GM12873 (cell line): ENCODE measurements around the gene ZBTB42.

Experiments used
- TF ChIP-seq, protein P1 (sequence below): IDR thresholded peaks from 2 replicates; pipeline ENCODE4 v1.5.1; 2012; ENCODE audit warnings: low read depth, mild to moderate bottlenecking, moderate library complexity, low read length, control low read depth; ENCODE audit not compliant: insufficient read depth; ENCODE audit errors: missing control alignments

The ZBTB42 gene

DNA sequence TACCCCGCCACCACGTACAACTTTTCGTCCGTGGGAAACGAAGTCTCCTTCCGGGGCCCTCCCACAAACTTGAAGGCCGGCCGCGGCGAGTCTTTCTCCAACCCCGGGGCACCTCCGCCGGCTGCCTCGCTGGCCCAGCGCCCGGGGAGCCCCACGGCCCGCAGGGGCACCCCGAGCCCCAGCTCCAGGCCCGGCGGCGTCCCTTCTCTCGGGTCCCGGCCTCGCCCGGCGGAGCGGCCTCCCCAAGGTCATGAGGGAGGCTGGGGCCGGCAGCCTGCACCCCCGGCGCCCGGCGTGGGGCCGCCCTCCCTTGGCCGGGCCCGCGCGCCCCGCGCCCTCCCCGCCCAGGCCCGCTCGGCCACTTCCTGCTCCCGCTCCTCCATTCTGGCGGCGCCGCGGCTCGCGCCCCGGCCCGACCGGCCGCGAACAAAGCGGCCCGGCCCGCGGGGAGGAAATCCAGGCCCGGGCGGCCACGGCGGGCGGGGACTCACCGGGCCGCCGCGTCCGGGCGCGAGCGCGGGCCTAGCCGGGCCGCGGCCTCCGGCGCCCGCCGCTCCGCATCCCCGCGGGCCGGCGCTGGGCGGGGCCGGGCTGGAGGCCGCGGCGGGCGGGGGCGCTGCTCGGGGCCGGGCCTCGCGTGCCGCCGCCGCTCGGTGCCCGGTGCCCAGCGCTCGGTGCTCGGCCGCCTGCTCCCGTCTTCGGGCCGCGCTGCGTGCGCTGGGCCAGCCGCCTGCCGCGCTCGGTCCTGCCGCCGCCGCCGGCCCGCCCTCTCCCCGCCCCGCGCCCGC lies 5.7 kb upstream of the ZBTB42 start, which contains the start of gene AKT1:
Gene AKT1 (minus strand): TSS at position 756 of the 788 bp plus-strand sequence. CDS start 3,105 bp downstream, outside the sequence.
- TF ChIP-seq, protein P1, sequence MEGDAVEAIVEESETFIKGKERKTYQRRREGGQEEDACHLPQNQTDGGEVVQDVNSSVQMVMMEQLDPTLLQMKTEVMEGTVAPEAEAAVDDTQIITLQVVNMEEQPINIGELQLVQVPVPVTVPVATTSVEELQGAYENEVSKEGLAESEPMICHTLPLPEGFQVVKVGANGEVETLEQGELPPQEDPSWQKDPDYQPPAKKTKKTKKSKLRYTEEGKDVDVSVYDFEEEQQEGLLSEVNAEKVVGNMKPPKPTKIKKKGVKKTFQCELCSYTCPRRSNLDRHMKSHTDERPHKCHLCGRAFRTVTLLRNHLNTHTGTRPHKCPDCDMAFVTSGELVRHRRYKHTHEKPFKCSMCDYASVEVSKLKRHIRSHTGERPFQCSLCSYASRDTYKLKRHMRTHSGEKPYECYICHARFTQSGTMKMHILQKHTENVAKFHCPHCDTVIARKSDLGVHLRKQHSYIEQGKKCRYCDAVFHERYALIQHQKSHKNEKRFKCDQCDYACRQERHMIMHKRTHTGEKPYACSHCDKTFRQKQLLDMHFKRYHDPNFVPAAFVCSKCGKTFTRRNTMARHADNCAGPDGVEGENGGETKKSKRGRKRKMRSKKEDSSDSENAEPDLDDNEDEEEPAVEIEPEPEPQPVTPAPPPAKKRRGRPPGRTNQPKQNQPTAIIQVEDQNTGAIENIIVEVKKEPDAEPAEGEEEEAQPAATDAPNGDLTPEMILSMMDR, result no peak

DNA sequence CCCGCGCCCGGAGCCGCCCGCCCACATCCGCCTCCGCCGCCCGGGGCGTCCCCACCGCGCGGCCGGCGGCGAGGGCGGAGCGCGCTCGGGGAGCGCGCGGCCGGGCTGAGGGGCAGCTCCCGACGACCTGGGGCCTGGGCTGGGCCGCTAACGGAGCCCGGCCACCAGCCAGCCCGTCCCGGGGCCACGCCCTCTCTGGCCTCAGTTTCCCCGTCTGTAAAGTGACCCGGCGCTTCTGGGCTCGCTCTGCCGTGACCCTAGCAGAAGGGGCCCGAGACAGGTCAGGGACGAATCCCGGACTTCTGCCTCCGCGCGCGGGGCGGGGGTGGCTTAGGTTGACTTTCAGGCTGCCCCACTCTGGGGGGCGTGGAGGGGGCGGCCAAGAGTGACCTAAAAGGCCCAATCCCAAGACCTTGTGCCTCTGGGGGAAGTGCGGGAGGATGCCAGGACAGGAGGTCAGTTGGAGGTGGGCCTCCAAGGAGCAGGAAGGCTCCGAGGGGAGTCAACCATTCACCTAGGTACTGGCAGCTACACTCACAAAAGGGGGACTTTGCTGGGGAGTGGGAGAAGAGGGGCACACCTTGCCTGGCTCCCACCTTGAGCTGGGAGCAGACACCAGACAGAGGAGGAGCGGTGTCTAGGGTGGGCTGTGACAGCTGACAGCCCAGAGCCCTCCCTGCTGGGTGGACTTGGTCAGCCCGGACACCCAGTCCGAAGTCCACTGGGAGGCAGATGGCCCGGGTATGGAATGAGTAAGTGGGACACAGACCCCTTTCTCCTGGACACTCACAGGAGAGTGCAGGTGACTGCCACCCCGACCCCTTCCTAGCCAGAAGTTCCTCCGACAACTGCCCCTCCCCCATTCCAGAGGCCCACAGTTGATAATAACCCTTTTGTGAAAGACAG lies 4.9 kb upstream of the ZBTB42 start:
- TF ChIP-seq, protein P1, result no peak

DNA sequence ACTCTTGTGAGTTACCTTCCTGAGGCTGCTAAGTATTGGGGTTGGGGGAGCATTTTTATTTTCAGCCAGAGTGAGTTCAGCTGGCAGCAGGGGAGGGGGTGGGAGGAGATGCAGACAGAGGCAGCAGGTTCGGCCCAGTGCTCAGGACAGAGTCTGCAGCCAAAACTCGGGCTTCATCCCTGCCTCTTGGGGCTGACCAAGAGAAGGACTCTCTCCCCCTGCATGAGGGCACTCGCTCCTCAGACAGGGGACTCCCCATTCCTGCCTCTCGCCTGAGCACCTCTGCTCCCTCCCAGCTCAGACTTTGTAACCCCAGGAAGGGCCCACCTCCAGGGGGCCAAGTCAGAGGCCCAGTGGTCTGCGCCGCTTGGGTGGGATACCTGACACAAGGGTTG lies 4.2 kb upstream of the ZBTB42 start:
- TF ChIP-seq, protein P1, result no peak

DNA sequence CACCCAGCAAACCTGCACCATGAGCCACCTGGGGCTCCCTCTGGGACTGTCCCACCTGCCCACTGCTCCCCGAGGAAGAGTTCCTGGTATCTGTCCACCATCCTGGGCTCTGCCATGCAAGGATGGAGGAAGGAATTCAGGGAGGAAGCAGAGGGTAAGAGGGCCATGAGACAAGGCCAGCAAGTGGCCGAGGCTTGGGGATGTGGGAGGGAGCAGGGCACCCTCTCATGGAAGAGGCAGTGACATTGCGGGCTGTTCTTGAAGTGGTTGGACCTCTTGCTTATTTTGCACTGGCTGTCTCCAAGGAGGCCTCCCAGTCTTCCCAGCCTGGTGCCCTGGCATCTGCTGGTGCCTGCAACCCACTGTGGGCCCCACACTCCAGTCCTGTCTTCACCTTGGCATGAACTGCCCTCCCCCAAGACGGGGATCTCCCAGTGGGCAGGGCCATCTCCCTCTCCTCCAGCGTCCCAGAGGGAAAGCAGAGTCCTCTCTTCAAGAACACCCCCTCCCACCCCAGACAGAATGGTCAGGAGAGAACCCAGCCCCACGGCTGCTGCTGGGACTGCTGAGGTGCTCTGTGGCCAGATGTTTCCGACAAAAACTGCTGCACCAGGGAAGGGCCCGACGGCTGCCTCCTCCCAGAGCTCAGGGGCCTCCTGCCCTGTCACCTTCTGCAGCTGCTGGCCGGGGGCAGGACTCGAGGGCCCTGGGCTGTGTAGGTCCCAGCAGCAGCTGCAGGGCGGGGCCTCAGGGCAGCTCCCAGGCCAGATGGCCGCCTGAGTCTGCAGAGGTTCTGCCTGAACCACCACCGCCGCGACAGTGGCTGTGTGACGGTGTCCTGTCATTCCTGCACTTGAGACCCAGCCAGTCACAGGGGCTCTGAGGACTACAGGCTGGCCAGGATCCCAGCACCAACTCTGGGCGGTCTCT lies 3.5 kb upstream of the ZBTB42 start:
- TF ChIP-seq, protein P1, result no peak

DNA sequence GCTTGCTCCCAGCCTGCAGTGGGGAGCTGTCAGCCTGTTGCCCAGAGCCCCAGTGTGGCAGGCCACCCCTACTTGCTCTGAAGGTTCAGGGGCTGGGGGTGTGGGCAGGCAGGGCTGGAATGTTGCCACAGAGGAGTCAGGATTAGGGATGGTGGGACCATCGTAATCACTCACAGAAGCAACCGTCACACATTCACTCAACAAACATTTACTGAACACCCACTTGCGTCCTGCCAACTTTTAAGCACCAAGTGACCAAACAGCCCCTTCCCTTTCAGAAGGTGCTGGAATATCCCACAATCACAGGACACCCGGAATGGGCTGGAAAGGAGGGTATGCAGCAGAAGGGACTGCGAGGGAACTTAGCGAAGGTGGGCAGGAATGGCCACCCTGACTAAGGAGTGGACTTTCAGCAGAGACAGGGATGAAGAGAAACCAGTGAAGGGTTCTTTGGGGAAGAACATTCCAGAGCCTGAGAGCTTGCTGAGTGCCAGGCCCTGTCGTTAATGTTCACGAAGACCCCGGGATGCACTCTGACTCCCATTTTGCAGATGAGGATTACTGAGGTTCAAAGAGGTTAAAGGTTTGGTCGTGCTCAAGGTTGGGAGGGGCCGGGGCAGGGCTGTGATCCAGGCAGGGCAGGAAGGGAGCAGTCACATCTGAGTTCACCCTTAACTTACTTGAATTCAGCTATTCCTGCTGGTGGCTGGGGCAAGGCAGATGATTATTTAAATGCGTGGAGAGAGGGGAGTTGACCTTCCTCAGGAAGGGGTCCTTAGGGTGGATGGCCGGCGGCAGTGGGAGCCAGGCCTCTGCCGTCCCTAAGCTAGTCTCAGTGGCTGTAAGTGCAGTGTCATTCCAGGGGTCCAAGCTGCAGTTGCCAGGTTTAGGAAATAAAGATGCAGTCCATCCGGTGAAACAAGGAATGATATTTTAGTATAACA lies 2.3 kb upstream of the ZBTB42 start:
- TF ChIP-seq, protein P1, result no peak

DNA sequence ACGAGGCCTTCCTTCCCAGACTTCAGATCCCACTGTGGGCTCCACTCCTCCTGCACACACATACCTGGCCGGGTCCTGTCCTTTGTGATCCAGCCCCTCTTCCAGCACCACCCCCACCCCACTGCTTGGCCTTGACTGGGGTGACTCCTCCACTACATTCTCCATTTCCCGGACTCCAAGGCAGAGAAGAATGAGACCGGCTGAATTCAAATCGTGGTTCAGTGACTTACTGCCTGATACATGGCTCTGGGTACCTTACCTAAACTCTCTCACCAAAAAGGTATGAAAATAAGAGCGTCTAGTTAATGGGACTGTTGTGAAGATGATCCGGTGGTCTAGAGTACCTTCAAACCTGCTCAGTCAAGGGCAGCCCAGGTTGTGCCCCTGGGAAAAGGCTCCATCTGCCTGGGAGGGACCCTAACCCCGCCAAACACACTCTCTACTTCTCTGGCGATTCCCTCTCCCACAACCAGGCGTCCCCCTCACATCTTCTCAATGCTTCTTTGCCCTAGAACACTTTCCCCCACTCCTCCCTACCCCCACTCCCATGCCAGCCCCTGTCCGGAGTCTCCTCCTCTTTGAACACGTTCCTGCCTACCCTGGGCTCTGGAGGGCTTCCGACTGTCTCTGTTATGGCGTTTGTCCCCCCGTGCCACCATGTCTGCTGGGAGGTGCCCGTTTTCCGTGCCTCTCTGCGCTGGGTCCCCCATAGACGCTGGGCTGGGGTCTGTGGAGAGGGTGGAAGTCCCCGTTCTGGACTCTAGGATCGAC lies 1.5 kb upstream of the ZBTB42 start:
- TF ChIP-seq, protein P1, result no peak
